ENCODE results near the gene ENOSF1.
A peak's percentile ranks its signal among the peaks of the same experiment; 100 is the strongest.

The ENOSF1 gene

DNA sequence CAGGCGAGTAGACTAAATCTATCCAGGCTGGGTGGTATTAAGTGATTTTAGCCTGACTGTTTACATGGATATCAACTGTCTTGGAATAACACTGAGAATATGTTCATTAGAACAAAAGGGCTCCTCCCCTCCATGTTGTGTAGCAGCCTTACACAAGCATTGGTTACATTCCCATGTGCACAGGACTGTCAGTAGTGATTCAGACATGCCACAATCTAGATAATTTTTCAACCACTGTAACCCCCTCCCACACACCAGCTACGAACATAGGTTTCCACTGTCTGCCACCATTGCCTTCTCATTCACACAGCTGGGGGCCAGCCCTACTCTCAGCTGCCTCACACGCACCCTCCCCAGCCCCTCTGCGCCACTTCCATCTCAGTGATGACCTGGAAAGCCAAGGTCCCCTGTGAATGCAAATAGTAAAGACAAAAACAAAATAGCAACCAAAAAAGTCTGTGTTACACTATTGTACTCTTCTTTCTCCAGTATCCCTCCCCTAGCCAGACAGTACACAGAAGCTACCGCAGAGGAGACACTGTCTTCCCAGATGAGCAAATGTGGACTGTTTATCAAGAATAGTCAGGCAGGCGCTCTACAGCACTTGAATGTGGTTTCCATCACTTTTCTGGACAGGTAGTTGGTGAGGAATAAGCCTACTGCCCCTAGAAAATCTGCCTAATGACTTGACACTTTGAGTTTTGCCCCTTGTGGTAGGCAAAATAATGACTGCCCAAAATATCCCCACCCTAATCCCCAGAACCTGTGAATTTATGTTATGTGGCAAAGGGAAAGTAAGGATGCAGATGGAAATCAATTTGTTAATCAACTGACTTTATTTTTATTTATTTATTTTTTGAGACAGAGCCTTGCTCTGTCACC, 82.9 kb downstream of the ENOSF1 start:
- DNase-seq = no peak

DNA sequence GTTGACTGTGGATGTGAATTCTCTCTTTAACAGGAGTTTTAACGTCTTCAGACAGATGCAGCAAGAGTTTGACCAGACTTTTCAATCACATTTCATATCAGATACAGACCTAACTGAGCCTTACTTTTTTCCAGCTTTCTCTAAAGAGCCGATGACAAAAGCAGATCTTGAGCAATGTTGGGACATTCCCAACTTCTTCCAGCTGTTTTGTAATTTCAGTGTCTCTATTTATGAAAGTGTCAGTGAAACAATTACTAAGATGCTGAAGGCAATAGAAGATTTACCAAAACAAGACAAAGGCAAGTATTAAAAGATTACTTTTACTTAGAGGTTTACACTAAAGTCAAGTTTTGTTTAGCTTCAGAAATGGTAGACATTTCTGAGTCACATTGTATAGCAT, 85.2 kb downstream of the ENOSF1 start:
- DNase-seq = no peak

GRCh38 chr18:623761-624620, 88.4 kb downstream of the ENOSF1 start:
- peak; percentile 26 to 57 for DNase-seq

DNA sequence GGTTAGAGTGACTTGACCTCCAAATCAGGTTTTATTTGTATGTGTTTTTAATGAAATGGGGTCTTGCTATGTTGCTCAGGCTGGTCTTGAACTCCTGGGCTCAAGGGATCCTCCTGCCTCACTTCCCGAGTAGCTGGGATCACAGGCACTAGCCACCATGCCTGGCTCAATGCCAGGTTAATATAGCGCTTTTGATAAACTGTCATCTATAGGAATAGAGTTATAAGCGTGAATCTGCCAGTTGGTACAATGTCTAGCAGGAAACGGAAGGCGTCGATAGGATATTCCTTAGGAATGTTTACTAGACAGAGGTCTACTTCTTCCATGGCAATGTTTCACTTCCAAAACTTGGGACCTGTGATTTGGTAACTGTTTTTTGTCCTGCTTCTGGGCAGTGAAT, 90.1 kb downstream of the ENOSF1 start:
- no peak for DNase-seq

DNA sequence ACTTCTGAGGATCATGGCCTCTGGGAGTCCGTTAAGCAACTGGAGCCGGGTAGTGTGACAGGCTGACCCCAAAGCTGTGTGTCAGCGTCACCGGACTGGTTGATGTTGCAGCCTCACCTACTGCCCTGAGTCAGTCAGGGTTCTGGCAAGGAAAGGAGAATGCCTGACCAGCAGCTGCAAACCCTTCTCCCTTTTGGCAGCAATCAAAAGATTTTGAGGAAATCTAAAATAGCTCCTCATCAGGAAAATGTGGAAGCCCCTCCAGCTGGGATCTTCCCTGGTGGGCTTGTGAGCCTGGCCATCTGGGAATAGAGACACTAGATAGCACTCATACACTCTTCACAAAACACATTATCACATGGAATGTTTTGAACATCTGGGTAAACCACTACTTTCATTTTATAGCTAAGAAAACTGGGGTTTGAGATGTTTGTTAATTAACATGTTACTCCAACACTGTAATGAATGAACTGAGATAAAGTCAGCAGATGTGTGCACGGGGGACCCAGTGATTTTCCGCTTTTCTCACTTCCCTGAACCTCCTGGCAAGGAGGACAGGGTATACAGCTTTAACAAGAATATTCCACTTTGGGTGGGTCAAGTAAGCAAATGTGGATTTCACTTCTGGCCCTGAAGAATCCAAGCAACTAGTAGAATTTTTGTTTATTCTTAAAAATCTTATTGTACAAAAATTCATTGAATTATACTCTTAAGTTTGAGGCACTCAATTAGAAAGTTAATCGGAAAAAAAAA, 91.0 kb downstream of the ENOSF1 start:
- no peak for DNase-seq

Data from NCI-H446 (cell line).